Cardiac septum (tissue), 1 donor: Measurements from ENCODE around the gene DCP1B. TPM values are rescaled to one million over a fixed set of nuclear protein-coding genes. Genes with fewer than 3 reads are reported as not detected.

Source experiments
- DNase-seq: peaks from one replicate; pipeline ENCODE4 v3.0.0-alpha.2; 2020; ENCODE audit warnings: low spot score
- intact Hi-C: fragments of 100-400 bp; cut with DNase I; formaldehyde crosslinking; loops from one replicate; pipeline ENCODE4 v1.14.0; 2022
- total RNA-seq: library from RNA; stranded (reverse); fragmentation: NEBNext Ultra II Directional; extraction: Animal tissue kit (Norgen Biotek cat#: 25700); gene quantifications from one replicate; pipeline ENCODE4 v1.2.1, GENCODE V29; 2021
- donor health status: DM: no; HTN: no; CAD: no.

Gene DCP1B
- total RNA-seq, 1 donor from 2014 or later = 2.1 TPM

- intact Hi-C loops = no loop called here
- peak; percentile 69 for DNase-seq
These were observed 89.9 kb downstream of the DCP1B start for GRCh38 chr12:1914114-1914911.

- DNase-seq = peak; percentile 66
- intact Hi-C loops = no loop called here
These were observed 90.7 kb downstream of the DCP1B start for GRCh38 chr12:1913377-1914113.

- no peak for DNase-seq
- intact Hi-C loops = no loop called here
These were observed 91.5 kb downstream of the DCP1B start for GRCh38 chr12:1912580-1913376.

GRCh38 chr12:1911598-1912575, 92.4 kb downstream of the DCP1B start:
- intact Hi-C loops = no loop called here
- DNase-seq = peak; percentile 69

GRCh38 chr12:1910468-1910867, 93.8 kb downstream of the DCP1B start:
- no peak for DNase-seq
- intact Hi-C loops = no loop called here

GRCh38 chr12:1908758-1909157, 95.5 kb downstream of the DCP1B start:
- intact Hi-C loops = no loop called here
- DNase-seq = peak; percentile 15

GRCh38 chr12:1907652-1908611, 96.3 kb downstream of the DCP1B start:
- intact Hi-C loops = no loop called here
- peak; percentile 67 for DNase-seq

GRCh38 chr12:1906579-1906978, 97.7 kb downstream of the DCP1B start:
- intact Hi-C loops = no loop called here
- no peak for DNase-seq

GRCh38 chr12:1904875-1905274, 99.4 kb downstream of the DCP1B start:
- intact Hi-C loops = no loop called here
- DNase-seq = no peak

- DNase-seq = no peak
- intact Hi-C loops = no loop called here
These were observed 107.3 kb downstream of the DCP1B start for GRCh38 chr12:1896964-1897363.

Other genes with a start within 250 kb of the DCP1B start
- gene LRTM2, start 183.9 kb downstream of the DCP1B start, total RNA-seq = not detected
- 0.89 TPM for gene CACNA2D4, start 85.8 kb downstream of the DCP1B start, total RNA-seq
- 182 TPM for gene CACNA1C, start 48.5 kb upstream of the DCP1B start, total RNA-seq